NT2/D1 (cell line): ENCODE data around the gene COL2A1.

Experiments used
- SUZ12 ChIP-seq: IDR thresholded peaks from 2 replicates; pipeline ENCODE4 v1.6.1; 2011; ENCODE audit not compliant: insufficient read length, insufficient read depth; ENCODE audit errors: extremely low read depth
- YY1 ChIP-seq: IDR thresholded peaks from 2 replicates; pipeline ENCODE4 v1.6.1; 2011; ENCODE audit not compliant: insufficient read length, insufficient read depth
- ZNF274 ChIP-seq: IDR thresholded peaks from 2 replicates; pipeline ENCODE4 v1.6.1; 2011; ENCODE audit warnings: mild to moderate bottlenecking, low read depth, low read length

- TF ChIP-seq SUZ12 (no peak), YY1 (no peak), ZNF274 (no peak)
Measured at GRCh38 chr12:48028541-48029431, 24.5 kb upstream of the COL2A1 start.
